HEK293 (cell line): Measurements from ENCODE around the gene CLIP4.

Experiments used
- ATF2 ChIP-seq: fragments of 450-650 bp; formaldehyde crosslinking; IDR thresholded peaks from 2 replicates; pipeline ENCODE4 v1.5.1; 2016; ENCODE audit warnings: missing biosample characterization, missing genetic modification characterization, low read depth
- CTCF ChIP-seq: fragments of 450-650 bp; formaldehyde crosslinking; IDR thresholded peaks from 2 replicates; pipeline ENCODE4 v1.5.1; 2016; ENCODE audit warnings: missing biosample characterization, missing genetic modification characterization
- PRDM1 ChIP-seq: fragments of 450-650 bp; formaldehyde crosslinking; IDR thresholded peaks from 2 replicates; pipeline ENCODE4; 2016; ENCODE audit warnings: missing biosample characterization, missing genetic modification characterization
- REST ChIP-seq: fragments of 450-650 bp; formaldehyde crosslinking; IDR thresholded peaks from 2 replicates; pipeline ENCODE4 v1.5.1; 2016; ENCODE audit warnings: missing biosample characterization, missing genetic modification characterization
- ZBTB49 ChIP-seq: fragments of 450-650 bp; formaldehyde crosslinking; IDR thresholded peaks from 2 replicates; pipeline ENCODE4 v1.5.1; 2016; ENCODE audit warnings: missing biosample characterization, missing genetic modification characterization, low read depth
- ZNF488 ChIP-seq: fragments of 450-650 bp; formaldehyde crosslinking; IDR thresholded peaks from 2 replicates; pipeline ENCODE4 v1.5.1; 2016; ENCODE audit warnings: missing biosample characterization, missing genetic modification characterization
- ZNF501 ChIP-seq: fragments of 450-650 bp; formaldehyde crosslinking; IDR thresholded peaks from 2 replicates; pipeline ENCODE4 v1.5.1; 2016; ENCODE audit warnings: missing biosample characterization, missing genetic modification characterization
- ZSCAN23 ChIP-seq: fragments of 450-650 bp; formaldehyde crosslinking; IDR thresholded peaks from 2 replicates; pipeline ENCODE4 v1.5.1; 2016; ENCODE audit warnings: missing biosample characterization, missing genetic modification characterization
- ZSCAN30 ChIP-seq: fragments of 450-650 bp; IDR thresholded peaks from 2 replicates; pipeline ENCODE4 v1.5.1; 2018; ENCODE audit warnings: missing biosample characterization, mild to moderate bottlenecking, missing genetic modification characterization, moderate library complexity

GRCh38 chr2:29223257-29223656 lies 108.0 kb downstream of the CLIP4 start:
- TF ChIP-seq ZSCAN30 (tag by site-specific recombination): no peak
- no peak for TF ChIP-seq CTCF (tag by site-specific recombination)
- no peak for TF ChIP-seq ZNF501
- no peak for TF ChIP-seq ZSCAN23 (tag by site-specific recombination)
- TF ChIP-seq REST (tag by site-specific recombination): no peak
- TF ChIP-seq ZNF488 (tag by site-specific recombination): no peak
- no peak for TF ChIP-seq PRDM1 (tag by site-specific recombination)
- no peak for TF ChIP-seq ZBTB49 (tag by site-specific recombination)
- TF ChIP-seq ATF2 (tag by site-specific recombination): no peak
